Measurements from ENCODE around the gene FGF1. TPM values are rescaled to one million over a fixed set of nuclear protein-coding genes. Genes with fewer than 3 reads are reported as not detected.

Gene FGF1
- total RNA-seq, 1 experiment from 2014 or later: not detected

- ATAC-seq: no peak
- Histone ChIP-seq H3K27ac (ENCODE audit: low read length) (peak overlapping the region; percentile 64), H3K4me3 (ENCODE audit: low read depth in 2 of 2, low read length in 2 of 2) (no peak overlapping the region), H3K4me1 (ENCODE audit: control insufficient read depth, insufficient read depth, low read length) (peaks cover 41% of the 10 kb centered on the region), H3K27me3 (ENCODE audit: control insufficient read depth, insufficient read depth, low read length) (no peaks in the 10 kb centered on the region), H3K9me3 (ENCODE audit: control insufficient read depth, insufficient read depth, low read depth, low read length) (peaks cover 2% of the 10 kb centered on the region; the same call in 1 of the 2 replicates), H3K36me3 (ENCODE audit: control insufficient read depth, insufficient read depth, low read length) (no peaks in the 10 kb centered on the region)
- DNase-seq (ENCODE audit: low read depth, low spot score): no peak
- TF ChIP-seq POLR2AphosphoS5 (IDR thresholded peaks at IDR 0.05; ENCODE audit: low read depth, low read length) (no peak), REST (IDR thresholded peaks at IDR 0.05; ENCODE audit: insufficient read depth in 1 of 2, low read depth in 2 of 2, low read length in 1 of 2) (no peak), SIN3A (IDR thresholded peaks at IDR 0.05; ENCODE audit: borderline replicate concordance, insufficient read depth, low read depth, low read length) (no peak), CTCF (IDR thresholded peaks at IDR 0.05) (no peak), TCF7L2 (IDR thresholded peaks at IDR 0.05; ENCODE audit: low read depth, low read length) (no peak)
- intact Hi-C loops (cut with micrococcal nuclease; ENCODE audit: unreplicated experiment): no loop called here
- in situ Hi-C loops (cut with HindIII; ENCODE audit: low pct_unique_long_range_greater_than_20kb, low sequenced_read_pairs): no loop called here
- BruUV-seq (replicated peaks): no TSS peak
- CTCF ChIA-PET: interaction anchor here (0.5 kb wide), 1 partner anchor 203 kb away, joined by 5 read pairs; no protein-coding TSS in a partner anchor
- POLR2A ChIA-PET: no interaction called here
These were observed 88.9 kb downstream of the FGF1 start for GRCh38 chr5:142597025-142597424.

GRCh38 chr5:142592365-142592764 is 93.5 kb downstream of the FGF1 start:
- intact Hi-C loops (cut with micrococcal nuclease; ENCODE audit: unreplicated experiment) (no loop called here), in situ Hi-C loops (cut with HindIII; ENCODE audit: low pct_unique_long_range_greater_than_20kb, low sequenced_read_pairs) (no loop called here)
- ChIA-PET POLR2A (no interaction called here), CTCF (interaction anchor here (1.5 kb wide), 1 partner anchor 9 kb away, joined by 4 read pairs; no protein-coding TSS in a partner anchor)
- H3K4me1 ChIP-seq (ENCODE audit: control insufficient read depth, insufficient read depth, low read length): 0 out of 2 replicates have a peak, but pooled peaks cover 4% of the 10 kb centered on the region
- H3K27ac ChIP-seq (ENCODE audit: low read length): no peak overlapping the region
- no TSS peak for BruUV-seq (replicated peaks)
- no peak for TF ChIP-seq CTCF (IDR thresholded peaks at IDR 0.05)
- TF ChIP-seq TCF7L2 (IDR thresholded peaks at IDR 0.05; ENCODE audit: low read depth, low read length): no peak
- no peak for TF ChIP-seq REST (IDR thresholded peaks at IDR 0.05; ENCODE audit: insufficient read depth in 1 of 2, low read depth in 2 of 2, low read length in 1 of 2)
- no peak overlapping the region for H3K4me3 ChIP-seq (ENCODE audit: low read depth in 2 of 2, low read length in 2 of 2)
- no peaks in the 10 kb centered on the region for H3K27me3 ChIP-seq (ENCODE audit: control insufficient read depth, insufficient read depth, low read length)
- H3K9me3 ChIP-seq (ENCODE audit: control insufficient read depth, insufficient read depth, low read depth, low read length): peaks cover 2% of the 10 kb centered on the region; the same call in 1 of the 2 replicates
- no peaks in the 10 kb centered on the region for H3K36me3 ChIP-seq (ENCODE audit: control insufficient read depth, insufficient read depth, low read length)
- ATAC-seq: no peak
- no peak for DNase-seq (ENCODE audit: low read depth, low spot score)

Data from Panc1 (cell line).